DOHH2 (cell line): Measurements from ENCODE around the gene CD68.

Experiments
- CTCF ChIP-seq: fragments of 200-600 bp; sonication (generic); IDR thresholded peaks from one replicate; pipeline ENCODE4 v1.5.1; 2014; ENCODE audit warnings: antibody characterized with exemption, mild to moderate bottlenecking, low read depth, low read length; ENCODE audit not compliant: poor library complexity, severe bottlenecking
- EZH2phosphoT487 ChIP-seq: fragments of 200-600 bp; sonication (generic); IDR thresholded peaks from 2 replicates; pipeline ENCODE4 v1.6.1; 2017; ENCODE audit warnings: borderline replicate concordance, mild to moderate bottlenecking, antibody characterized with exemption, low read length, moderate library complexity, mixed read lengths

DNA sequence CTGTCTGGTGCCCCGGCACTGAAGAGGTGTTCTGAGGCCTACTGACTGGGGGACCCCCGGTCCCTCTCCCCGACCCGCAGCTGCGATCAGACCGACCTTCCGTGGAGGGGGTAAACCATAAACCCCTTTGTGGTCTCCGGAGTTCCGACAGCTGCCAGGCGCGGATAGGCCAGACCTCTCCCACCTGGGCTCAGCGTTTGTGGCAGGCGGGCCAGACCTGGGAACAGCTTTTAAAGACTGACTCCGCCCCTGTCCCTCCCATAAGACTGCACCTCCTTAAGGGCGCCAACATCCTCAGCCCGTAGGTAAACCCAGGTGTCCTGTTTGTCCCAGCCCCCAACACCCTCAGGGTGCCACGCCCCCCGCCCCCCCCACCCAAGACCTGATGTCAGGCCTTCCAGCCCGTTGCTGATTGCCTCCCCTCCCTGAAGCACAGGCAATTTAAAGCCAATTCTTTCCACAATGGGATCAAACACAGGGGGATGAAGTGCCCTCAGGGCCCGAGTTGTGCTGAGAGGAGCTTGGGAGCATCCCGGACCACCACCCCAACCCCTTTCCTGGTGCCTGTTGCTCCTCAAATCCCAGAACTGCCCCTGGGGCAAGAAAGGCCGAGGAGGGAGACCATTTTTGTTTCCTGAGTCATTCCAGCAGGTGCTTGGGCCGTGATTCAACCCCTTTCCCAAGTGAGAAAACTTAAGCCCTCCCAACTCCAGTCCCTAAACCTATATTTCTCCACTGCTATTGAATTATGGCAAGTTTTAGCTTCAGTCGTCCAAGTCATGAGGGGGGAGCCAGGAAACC, 10.7 kb downstream of the CD68 start, which contains the start of gene SOX15:
- TF ChIP-seq CTCF (no peak), EZH2phosphoT487 (no peak)
